GM21360 (cell line): Measurements from ENCODE around the gene RHOT2.

ENCODE experiments used
- ATAC-seq: cut with Tn5 transposase; IDR thresholded peaks from one replicate; pipeline ENCODE4 v1.9.1; 2021; ENCODE audit warnings: mild to moderate bottlenecking, moderate library complexity; ENCODE audit not compliant: unreplicated experiment

Gene RHOT2

DNA sequence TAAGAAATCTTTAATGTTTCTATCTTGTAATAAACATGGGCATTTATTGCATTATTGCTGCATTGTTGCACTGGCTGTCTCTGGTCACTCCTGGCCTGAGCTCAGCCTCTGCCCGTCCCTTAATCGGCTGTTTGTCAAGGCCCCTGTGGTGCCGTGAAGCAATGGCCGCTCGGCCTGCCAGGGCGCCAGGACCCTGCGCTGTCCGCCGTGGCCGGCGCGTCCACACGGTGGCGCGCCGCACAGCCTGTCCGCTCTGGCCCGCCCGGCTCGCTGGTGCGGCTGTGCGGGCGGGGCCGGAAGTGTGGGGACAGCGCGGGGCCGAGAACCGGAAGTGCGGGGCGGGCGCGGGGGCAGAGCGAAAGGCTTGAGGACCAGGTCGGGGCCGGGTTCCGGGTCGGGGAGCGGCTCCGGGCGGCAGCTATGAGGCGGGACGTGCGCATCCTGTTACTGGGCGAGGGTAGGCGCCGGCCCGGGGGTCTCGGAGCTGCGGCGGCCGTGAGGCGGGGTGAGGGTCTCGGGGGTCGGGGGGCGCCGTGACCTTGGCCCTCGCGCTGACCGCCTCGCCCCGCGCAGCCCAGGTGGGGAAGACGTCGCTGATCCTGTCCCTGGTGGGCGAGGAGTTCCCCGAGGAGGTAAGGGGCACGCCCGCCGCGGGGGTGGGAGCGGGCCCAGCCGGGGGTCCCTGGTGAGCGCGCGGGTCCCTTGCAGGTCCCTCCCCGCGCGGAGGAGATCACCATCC is at the start of gene RHOT2:
Gene RHOT2 (plus strand): TSS at position 353 of the 739 bp plus-strand sequence. CDS start 68 bp downstream, at position 421.
- ATAC-seq = peak; percentile 84

- no peak for ATAC-seq
Measured at GRCh38 chr16:619476-620100, 48.3 kb upstream of the RHOT2 start.

GRCh38 chr16:620700-621525 is 47.0 kb upstream of the RHOT2 start:
- ATAC-seq = no peak

DNA sequence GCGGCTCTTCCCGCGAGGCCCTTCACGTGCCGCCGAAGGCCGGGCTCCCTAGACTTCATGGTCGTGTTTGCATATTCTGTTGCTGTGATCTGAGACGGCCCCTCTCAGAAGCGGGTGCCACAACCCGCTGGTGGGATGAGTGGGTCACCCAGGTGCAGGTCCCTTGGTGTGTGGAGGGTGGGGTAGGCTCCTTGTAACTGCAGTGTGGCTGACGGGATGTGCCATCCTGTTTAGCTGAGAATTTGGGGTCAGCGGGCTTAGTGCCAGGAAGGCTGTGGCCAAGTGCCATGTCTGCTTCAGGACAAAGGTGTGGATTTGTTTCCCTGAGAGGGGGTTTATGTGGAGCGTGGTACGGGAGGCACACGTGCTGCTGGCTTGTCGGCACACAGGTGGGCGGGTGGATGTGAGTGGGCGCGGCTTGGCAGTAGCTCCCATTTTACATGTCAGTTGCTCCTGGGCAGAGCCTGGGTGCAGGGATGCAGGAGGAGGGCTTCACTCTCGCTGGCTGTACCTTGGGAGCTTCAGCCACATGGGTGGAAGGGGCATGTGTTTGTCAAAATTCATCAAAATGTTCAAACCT is 46.3 kb upstream of the RHOT2 start:
- ATAC-seq = no peak

GRCh38 chr16:622920-623280 is 45.0 kb upstream of the RHOT2 start:
- ATAC-seq = no peak

- no peak for ATAC-seq
Measured at GRCh38 chr16:624526-625070, 43.3 kb upstream of the RHOT2 start.

DNA sequence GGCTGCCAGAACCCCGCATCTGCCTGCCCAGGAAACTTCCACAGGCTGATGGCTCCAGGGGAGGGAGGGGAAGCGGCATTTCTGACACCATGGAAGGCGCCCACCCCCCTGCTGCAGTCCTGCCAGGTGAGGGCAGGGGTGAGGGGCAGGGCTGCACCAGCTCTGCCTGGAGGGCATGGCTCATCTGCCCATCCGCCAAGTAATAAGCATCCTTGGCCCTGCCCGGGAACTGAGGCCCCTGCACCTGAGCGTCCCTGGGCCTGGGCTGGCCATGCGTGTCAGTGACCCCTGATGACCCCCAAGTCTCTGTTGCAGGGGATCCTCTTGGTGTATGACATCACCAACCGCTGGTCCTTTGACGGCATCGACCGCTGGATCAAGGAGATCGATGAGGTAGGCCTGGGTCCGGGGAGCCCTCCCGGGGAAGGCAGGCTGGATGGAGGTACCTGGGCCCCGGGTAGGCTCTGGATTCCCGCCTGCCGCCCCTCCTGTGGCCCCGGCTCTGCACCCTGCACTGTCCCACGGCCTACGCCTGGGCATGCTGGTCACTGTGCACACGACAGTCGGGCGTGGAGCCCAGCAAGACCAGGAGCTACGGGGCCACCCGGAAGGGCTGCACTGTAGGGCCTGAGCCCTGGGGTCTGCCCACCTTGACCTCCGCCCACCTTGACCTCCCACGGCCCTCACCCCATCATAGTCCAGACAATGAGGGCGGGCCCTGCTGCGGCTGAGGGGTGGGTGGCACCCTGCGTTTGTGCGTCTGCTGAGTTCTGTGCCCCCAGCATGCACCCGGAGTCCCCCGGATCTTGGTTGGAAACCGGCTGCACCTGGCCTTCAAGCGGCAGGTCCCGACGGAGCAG is 42.6 kb upstream of the RHOT2 start:
- ATAC-seq = no peak

GRCh38 chr16:625977-626765 is 41.8 kb upstream of the RHOT2 start:
- no peak for ATAC-seq

GRCh38 chr16:626787-627453 is 41.0 kb upstream of the RHOT2 start:
- no peak for ATAC-seq

- ATAC-seq = no peak
Measured at GRCh38 chr16:627454-628239, 40.3 kb upstream of the RHOT2 start.

- ATAC-seq = no peak
Measured at GRCh38 chr16:628321-629061, 39.4 kb upstream of the RHOT2 start.

- no peak for ATAC-seq
Measured at GRCh38 chr16:629185-629832, 38.6 kb upstream of the RHOT2 start.

- no peak for ATAC-seq
Measured at GRCh38 chr16:629833-630248, 38.1 kb upstream of the RHOT2 start.

GRCh38 chr16:630249-630814 is 37.6 kb upstream of the RHOT2 start:
- ATAC-seq = no peak

GRCh38 chr16:630815-631405 is 37.0 kb upstream of the RHOT2 start, which contains the start of gene WFIKKN1:
WFIKKN1 (plus strand) TSS chr16:630985; CDS start chr16:631254, 269 bp downstream.
- no peak for ATAC-seq

- no peak for ATAC-seq
Measured at GRCh38 chr16:631808-632358, 36.0 kb upstream of the RHOT2 start.
